Bone marrow (tissue), 2 donors: ENCODE data around the gene MARK4.
"Not testable (repeated sequence)": the region's sequence is repeated elsewhere in the genome, so short reads cannot be mapped to it uniquely, and the experiment has no call there.

Experiments
- DNase-seq, 2 donors: peaks; one replicate each; lab custom pipeline; 2025; lab: John Stamatoyannopoulos, UW

The MARK4 gene

DNA sequence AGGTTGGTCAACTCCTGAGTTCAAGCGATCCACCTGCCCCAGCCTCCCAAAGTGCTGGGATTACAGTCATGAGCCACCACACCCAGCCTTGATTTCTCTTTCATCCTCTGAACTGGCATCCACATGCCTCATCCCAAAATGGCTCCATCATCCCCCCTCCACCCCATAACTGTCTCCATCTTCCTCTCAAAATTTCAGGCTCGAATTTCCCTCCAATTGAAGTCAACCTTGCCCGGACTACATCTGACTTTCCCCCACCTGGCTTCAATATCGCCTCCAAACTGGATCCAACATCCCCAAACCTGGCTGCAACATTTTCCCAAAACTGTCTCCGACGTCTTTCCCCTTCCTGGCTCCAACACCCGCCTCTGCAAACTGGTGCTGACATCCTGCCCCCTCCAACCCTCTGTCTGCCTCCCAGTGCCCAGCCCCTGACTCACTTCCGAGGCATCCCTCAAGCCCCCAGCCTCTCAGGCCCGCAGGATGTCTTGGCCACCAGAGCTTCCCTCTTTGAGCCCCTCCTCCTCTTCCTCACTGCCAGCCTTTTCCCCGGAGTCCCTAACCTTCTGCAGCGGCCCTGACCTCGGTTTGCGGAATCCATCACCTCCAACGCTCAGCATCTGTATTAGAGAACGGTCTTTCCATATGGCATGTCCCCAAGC lies 6.8 kb upstream of the MARK4 start:
- DNase-seq = no peak

DNA sequence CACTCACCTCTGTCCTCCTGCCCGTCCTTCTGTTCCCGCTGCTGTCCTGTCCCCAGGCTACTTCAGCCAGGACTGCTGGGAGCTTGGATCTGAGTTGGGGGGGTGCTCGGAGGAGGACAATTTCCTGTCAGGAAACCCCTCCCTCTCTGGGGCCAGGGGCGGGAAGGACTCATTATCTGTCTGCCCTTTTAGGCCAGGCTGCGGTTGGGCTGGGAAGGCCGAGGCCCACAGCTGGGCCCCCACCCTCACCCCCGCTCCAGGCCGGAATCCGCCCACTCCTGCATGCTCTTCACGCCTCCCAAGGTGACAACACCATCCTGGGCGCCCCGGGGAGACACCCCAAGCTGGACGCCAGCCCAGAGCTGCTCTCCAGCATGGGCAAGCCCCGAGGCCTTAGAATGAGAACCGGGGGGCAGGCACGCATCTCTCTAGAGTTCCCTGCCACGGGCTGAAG lies 5.7 kb upstream of the MARK4 start, which contains the start of gene EXOC3L2:
Gene EXOC3L2 (minus strand): TSS at position 74 of the 454 bp plus-strand sequence. CDS start 6,362 bp downstream, outside the sequence.
- no peak for DNase-seq

DNA sequence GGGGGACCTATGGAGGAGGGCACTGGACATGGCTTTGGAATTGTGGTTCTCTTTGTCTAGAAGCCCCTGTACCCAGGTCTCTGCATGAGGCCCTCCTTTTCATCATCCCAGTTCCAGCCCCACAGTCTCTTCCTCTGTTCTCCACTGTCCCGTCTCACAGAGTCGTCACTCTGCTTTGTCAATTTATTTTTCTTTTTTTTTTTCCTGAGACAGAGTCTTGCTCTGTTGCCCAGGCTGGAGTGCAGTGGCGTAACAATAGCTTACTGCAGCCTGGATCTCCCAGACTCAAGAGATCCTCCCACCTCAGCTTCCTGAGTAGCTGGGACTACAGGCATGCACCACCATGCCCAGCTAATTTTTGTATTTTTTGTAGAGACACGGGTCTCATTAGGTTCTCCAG lies 5.2 kb upstream of the MARK4 start:
- DNase-seq = no peak

DNA sequence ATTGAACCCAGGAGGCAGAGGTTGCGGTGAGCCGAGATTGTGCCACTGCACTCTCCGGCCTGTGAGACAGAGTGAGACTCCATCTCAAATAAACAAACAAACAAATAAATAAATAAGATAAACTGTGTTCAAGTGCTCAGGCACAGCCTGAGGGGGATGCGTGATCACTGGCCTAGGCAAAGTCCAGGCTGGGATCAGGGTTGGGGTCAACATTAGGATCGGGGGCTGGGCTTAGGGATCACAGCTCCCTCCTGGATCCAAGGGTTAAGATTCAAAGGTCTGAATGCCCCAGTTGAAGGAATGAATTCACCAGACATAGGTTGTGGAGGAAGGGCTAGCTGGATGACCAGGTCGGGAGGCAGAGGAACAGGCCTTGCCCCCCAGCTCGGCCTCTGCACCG lies 3.9 kb upstream of the MARK4 start:
- no peak for DNase-seq

DNA sequence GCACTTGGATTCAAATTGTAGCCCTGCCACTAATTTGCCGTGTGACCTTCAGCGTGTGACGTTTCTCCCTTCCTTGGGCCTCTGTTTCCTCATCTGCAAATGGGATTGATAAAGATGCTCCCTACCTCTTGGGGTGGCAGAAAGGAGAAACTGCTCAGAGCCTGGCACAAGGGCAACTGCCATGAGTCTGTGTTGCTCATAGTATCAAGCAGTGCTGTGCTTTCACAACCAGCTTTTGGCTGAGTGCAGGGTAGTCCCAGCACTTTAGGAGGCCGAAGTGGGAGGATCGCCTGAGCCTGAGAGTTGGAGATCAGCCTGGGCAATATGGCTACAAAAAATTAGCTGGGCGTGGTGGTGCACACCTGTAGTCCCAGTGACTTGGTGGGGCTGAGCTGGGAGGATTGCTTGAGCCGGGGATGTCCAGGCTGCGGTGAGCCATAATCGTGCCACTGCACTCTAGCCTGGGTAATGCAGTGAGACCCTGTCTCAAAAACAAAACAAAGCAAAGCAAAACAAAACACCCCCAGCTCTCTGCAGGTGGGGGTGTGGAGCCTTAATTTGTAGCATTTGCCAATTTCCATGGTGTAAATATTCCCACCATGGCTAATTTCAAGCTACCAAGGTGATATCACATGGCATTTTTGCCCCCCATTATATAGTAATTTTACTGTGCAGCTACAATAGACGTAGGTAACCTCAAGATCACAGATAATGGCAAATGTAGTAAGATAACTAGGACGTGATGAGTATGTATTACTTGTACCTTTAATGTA lies 1.6 kb upstream of the MARK4 start:
- DNase-seq = no peak

DNA sequence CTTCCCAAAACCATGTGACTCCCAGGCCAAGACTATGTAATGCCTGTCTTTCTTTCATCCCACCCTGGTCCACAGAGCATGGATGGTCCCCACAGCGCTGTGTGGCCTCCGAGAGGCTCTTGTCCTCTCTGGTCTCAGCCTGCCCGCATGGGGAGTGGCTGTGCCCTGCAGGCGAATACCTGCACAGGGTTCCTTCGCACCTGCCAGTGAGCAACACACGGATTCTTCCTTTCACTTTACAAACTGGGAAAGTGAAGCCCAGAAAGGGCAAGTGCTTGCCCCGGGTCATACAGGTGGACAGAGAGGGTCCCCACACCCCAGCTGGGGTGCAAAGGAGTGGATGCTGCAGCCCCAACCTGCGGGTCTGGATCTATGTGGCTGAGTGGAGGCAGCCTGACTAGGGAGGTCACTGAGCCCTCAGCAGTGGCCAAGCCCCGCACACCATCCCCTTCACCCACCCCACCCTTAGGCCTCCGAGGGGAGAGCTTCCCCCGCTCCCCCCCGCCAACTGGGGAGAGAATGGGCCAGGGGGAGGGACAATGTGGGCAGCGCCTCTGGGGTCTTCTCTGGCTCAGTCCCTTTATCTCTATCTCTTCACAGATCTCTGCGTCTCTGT lies 747 bp upstream of the MARK4 start:
- no peak for DNase-seq

DNA sequence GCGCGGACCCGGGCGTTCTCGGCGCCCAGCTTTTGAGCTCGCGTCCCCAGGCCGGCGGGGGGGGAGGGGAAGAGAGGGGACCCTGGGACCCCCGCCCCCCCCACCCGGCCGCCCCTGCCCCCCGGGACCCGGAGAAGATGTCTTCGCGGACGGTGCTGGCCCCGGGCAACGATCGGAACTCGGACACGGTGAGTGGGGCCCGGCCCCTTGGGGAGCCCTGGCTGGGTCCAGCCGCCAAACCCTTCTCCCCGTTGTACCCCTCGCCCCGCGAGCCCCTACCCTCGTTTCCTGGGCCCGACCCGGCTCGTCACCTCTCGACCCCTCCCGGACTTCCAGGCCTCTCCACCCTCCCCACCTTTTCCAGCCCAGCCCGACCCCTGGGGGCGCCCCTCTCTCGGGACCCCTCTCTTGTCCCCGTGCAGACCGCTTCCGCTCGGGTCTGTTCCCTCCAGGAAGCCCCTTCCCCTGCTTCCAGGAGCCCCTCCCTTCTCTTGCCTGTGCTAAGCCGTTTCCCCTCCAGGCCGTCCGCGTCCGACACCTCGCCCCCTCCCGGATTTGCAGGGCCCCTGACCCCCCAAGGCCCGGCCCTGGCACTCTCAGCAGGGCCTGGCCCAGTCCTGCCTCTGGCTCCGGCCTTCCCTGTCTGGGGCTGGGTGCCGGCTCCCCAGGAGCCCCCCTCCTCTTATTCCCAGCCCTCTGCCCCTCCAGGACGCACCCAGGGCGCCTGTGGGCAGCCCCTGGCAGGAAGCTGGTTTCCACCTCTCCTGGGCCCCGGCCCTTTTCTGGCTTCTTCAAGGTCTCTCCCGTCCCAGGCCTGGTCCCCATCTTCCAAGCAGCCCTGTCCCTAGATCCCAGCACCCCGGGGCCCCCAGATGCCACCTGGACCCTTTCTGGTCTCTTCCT lies 632 bp downstream of the MARK4 start:
- DNase-seq = peak in 1 of 2 donors; percentile 17

DNA sequence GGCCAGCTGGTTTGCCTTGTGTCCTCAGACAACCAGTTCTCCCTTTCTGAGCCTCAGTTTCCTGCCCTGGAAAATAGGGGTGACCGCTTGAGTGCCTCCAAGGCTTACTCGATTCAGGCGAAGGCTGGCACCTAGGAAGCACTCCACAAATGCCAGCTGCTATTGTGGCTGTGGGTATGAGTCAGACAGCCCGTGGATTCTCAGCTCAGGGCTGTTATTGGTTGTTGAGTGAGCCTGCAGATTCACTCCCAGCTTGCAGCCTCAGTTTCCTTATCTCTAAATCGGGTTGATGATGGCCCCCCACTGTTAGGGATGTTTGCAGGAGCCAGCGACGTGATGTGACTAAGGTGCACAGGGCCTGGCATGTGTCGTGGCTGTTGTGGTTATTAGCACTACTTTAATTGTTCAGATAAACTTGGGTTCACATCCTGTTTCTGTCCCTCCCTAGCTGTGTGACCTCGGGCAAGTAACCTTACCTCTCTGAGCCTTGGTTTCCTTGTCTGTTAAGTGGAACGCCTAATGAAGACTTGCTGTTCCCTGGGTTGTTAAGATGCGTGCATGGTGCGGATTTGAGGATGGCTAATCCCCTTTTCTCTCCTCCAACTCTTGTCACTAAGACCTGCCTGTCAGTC lies 2.4 kb downstream of the MARK4 start:
- DNase-seq = no peak

DNA sequence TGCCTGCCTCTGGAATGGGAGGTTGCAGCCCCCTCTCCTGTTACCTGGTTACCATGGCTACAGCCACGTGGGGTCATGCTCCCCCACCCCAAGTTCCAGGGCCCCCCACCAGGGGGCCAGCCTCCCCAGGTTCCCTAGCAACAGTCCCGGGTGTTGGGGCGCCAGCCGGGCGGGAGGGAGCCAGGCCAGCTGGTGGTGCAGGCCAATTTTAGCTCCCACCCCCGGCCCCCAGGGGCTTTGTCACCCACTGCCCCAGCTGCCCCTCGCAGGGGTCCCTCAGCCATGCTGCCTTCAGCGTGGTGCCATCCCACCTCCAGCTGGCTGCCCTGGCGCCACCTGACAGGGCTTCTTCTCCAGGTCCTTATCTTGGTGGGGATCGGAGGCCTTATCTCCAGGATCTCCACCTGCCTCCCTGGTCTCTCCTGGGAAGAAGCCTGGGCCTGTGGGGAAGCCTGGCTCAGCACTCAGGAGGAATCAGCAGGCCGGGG lies 3.0 kb downstream of the MARK4 start:
- no peak for DNase-seq

DNA sequence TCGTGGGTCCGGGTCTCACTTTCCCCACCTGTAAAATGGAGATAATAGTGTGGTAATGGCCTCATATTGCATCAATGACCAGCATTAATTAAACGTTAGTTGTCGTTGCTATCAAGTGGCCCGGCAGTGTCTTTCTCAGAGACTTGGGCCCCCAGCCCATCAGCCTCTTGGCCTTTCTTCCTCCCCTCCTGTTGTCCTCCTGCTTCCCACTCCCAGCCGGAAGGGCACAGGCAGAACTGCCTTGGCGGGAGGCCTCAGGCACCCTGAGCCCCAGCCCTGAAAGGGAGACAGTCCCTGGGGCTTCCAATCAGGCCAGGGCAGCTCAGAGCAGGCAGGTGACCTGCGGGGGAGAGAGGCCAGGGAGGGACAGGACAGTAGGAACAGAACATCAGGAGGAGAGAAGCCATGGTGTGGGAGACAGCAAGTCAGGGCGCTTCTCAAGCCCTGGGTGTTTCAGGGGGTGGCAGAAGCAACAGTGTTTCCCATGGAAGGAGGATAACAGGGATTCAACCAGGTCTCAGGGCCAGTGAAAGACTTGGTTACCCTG lies 4.6 kb downstream of the MARK4 start:
- no peak for DNase-seq

DNA sequence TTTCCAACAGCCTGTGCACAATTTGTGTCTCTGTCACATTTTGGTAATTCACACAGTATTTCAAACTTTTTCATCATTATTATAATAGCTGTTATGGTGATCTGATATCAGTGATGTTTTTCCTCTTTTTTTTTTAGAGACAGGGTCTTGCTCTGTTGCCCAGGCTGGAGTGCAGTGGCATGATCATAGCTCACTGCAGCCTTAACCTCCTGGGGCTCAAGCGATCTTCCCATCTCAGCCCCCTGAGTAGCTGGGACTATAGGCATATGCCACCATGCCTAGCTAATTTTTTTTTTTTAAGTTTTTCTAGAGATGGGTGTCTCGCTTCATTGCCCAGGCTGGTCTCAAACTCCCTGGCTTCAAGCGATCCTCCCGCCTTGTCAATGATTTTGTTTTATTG lies 5.8 kb downstream of the MARK4 start:
- no peak for DNase-seq

DNA sequence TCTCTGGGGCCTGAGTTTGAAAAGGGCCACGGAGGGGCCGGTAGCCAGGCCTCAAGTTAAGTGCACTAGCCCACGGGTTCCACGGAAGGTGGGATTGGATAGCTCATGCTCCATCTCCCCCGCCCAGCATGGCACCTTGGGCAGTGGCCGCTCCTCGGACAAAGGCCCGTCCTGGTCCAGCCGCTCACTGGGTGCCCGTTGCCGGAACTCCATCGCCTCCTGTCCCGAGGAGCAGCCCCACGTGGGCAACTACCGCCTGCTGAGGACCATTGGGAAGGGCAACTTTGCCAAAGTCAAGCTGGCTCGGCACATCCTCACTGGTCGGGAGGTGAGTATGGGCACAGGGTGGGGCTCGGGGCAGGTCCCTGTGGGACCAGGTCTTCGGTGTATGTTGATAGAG lies 7.8 kb downstream of the MARK4 start:
- DNase-seq = no peak

DNA sequence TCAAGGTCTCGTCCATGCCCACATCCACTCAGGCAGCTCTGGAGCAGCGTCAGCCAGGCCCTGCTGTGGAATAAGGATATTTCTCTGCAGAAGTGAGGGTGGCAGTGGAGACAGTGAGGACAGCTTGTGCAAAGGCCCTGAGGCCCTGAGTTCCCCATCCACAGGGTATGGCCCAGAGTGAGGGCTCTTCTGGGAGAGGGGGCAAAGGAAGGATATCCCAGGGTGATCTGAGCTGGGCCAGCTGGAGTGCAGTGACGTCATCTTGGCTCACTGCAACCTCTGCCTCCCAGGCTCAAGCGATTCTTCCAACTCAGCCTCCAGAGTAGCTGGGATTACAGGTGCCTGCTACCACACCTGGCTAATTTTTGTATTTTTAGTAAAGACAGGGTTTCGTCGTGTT lies 11.5 kb downstream of the MARK4 start:
- DNase-seq = no peak

DNA sequence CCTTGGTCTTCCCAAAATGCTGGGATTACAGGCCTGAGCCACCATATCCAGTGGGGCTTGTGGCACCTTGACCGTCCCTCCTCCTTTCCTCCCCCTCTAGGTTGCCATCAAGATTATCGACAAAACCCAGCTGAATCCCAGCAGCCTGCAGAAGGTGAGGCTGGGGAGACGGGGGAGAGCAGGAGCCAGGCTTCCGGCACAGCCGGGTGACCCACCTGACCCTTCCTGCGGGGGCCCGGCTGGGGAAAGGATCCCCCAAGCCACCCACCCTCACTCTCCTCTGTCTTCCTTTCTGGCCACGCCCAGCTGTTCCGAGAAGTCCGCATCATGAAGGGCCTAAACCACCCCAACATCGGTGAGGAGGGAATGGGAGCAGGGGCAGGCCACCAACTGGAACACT lies 11.9 kb downstream of the MARK4 start:
- no peak for DNase-seq

DNA sequence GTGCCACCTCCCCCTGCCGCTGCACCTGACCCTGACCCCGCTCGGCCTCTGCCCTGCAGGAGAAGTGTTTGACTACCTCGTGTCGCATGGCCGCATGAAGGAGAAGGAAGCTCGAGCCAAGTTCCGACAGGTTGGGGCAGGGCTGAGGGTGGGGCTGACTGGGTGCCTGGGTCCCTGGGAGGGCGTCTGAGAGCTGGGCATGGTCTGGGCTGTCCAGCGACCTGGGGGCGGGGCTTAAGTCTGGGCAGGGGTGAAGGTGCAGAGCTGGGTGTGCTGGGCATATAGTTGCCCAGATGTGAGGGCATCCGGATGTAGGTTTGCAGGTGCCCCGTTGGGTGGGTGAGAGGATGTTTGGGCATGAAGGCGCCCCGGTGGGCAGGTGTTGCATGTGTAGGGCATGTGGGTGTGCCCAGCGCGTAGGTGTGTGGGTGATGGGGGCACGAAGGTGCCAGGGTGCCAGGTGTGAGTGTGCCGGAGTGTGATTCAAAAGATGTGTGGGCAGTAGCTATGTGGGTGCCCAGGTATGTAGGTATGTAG lies 13.8 kb downstream of the MARK4 start:
- no peak for DNase-seq

DNA sequence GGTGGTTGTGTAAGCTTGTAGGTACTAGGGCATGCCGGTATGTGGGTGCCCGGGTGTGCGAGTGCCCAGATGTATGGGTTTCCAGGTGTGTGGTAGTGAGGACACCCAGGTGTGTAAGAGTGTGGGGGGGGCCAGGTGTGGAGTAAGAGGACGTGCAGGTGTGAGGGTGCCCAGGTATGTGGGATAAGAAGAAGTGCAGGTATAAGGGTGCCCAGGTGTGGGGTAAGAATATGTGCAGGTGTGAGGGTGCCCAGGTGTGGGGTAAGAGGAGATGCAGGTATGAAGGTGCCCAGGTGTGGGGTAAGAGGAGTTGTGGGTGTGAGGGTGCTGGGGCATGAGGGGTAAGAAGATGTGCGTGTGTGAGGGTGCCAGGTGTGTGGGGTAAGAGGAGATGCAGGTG lies 14.3 kb downstream of the MARK4 start:
- no peak for DNase-seq

DNA sequence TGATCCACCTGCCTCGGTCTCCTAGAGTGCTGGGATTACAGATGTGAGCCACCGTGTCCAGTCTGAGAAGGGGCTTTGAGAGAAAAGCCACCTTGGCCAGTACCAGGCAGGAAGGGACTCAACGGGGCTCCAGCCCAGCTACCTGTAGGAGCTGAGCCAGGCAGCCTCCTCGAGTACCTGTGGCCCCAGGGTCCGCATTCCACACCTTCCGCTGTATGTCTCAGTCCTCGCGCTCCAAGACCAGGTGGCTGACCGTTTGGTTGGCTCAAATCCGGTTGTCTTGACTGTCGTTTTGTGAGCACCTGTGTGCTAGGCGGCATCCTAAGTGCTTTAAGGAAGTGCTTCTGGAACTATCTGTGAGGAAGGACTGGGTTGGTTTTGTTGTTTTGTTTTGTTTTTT lies 16.2 kb downstream of the MARK4 start:
- no peak for DNase-seq

DNA sequence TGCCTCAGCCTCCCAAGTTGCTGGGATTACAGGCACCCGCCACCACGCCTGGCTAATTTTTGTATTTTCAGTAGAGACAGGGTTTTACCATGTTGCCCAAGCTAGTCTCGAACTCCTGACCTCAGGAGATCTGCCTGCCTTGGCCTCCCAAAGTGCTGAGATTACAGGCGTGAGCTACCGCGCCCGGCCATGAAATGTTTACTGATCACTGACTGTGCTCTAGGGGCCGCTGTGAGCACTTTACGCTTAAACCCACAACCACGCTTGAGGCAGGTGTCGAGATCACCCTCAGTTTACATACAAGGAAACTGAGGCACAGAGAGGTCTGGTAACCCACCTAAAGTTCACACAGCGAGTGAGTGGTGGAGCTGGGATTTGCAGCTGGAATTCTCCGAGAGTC lies 18.9 kb downstream of the MARK4 start:
- DNase-seq = not testable (repeated sequence)

DNA sequence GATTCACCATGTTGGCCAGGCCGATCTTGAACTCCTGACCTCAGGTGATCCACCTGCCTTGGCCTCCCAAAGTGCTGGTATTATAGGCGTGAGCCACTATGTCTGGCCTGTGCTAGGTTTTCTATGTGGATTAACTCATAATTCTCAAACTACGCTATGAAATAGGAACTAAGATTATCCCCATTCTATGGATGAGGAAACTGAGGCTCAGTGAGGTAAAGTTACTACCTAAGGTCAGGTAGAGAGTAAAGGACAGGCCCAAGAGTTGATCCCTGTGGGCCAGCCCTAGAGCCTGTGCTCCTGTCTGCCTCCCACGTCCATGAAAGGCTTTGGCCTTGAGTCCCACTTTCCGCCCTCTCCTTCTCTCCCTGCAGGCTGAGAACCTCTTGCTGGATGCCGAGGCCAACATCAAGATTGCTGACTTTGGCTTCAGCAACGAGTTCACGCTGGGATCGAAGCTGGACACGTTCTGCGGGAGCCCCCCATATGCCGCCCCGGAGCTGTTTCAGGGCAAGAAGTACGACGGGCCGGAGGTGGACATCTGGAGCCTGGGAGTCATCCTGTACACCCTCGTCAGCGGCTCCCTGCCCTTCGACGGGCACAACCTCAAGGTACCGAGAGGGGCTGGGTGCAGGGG lies 20.1 kb downstream of the MARK4 start:
- no peak for DNase-seq

DNA sequence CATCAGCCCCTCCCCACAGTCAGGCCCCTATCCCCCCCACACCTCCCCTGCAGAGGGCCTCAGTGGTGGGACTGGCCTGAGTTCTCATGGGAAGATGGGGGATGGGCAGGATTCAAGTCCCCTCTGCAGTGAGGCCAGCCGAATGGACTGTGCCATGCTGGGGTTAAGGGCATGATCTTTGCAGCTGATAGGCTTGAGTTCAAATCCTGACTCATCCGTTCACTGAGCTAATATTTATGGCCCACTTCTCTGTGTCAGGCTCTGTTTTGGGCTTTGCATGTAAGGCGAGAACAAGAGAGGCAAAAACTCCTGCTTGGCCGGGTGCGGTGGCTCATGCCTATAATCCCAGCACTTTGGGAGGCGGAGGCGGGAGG lies 20.7 kb downstream of the MARK4 start:
- no peak for DNase-seq

DNA sequence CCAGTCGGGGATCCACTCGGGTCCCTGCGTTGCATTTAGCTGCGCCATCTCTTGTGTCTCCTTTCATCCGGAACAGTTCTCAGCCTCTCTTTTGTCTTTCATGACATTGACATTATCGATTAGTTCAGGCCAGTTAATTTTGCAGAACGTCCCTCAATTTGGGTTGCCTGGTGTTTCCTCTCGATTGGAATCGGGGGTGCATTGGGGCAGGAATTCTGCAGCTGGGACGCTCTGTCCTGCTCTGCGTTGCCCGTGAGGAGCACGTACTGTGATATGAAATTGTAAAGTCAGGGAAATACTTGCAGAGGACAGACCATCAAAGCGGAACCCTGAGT lies 22.4 kb downstream of the MARK4 start:
- DNase-seq = no peak
